GM18861 (cell line): ENCODE measurements around the gene MTMR3.

Experiments used
- ATAC-seq: cut with Tn5 transposase; IDR thresholded peaks from one replicate; pipeline ENCODE4 v1.9.1; 2021; ENCODE audit not compliant: unreplicated experiment

MTMR3 gene

GRCh38 chr22:30023099-30023660 lies 140.2 kb downstream of the MTMR3 start:
- ATAC-seq = no peak

DNA sequence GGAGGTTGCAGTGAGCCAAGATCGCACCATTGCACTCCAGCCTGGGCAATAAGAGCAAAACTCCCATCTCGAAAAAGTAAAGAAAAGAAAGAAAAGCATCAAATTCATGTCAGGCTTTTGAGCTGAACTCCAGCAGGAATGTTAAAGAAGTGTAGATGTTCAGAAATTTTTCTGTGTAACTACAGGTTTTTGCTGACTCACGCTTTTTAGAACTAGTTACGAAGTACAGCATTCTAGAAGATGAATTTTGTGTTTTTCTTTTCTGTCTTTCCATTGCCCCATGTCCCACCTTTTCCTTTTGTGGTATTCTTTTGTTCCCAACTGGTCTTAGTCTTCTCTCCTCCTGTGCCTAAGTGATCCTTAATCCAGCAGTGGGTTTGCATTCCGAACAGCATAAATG lies 141.3 kb downstream of the MTMR3 start:
- no peak for ATAC-seq

GRCh38 chr22:30025221-30025620 lies 142.2 kb downstream of the MTMR3 start:
- ATAC-seq = no peak

DNA sequence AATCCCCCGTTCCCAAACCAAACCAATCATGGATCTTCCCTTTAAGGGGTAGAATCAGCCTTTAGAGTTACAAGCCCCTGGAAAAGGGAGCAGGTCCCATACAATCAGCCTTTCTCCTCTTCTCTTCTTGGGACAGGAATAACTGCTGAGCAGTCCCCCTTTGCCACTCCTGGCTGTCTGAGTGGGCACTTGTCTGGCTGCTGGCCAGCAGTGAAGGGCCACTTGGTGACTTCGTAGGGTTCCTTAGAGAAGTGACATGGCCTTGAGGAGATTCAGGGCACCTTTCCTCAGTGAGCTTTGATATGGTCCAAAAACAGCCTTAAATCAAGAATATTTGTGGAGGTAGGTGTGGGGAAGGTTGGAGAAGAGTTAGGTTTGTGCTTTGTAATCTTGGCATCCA lies 143.8 kb downstream of the MTMR3 start:
- ATAC-seq = no peak

DNA sequence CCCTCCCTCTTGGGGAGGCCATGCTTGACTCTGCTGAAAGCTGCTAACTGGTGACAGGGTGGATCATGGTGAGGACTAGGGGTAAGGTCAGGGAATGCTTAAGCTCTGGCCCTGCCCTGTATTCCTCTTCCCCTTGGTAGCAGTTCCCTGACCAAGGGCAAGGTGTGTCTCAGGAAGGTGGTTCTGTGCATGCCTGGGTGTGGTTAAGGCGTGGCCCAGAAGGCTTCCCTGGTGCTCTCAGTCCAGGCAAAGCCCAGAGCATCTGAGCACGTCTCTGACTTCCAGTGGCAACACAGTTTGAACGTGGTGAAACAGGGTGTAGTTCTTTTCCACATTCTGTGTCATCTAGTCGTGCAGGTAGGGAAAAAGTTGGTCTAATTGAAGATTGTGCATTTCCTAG lies 144.2 kb downstream of the MTMR3 start:
- no peak for ATAC-seq

- no peak for ATAC-seq
These were observed 144.8 kb downstream of the MTMR3 start for GRCh38 chr22:30027791-30028190.

DNA sequence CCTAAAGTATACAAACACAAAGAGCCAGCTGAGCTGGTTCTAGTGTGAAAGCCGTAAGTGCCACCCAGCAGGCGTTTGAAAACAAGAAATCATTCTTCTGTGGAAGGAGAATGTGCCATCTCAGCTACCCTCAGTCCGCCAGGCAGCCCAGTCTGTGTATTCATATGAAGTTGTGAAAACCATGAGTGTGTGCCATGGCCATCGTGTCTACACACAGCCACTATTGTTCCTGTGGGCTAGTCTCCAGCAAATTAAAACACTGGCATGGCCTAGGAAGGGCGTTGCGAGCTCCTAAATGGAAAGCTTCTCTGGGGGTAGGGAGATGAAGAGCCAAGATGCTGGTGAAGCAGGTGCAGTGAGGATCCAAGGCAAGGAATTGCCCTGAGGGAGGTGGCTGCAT lies 145.8 kb downstream of the MTMR3 start:
- no peak for ATAC-seq

DNA sequence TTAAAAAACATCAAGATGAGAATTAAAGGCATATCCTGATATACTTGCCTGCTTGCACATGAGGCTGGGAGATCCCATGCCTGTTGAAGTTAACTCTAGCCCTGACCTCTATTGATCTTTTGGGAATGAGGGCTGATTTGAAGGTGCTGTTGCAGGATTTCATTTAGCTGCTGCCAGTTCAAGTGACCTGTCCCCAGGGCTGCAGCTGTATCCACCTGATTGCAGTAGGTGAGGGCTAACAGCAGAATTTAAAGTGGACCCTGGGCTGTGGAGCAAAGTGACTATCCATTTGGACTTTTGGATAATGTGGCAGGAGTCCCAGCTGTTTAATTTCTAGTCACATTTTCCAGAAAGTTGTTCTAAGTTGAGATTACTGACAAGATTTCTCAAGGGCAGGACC lies 146.5 kb downstream of the MTMR3 start:
- ATAC-seq = no peak

DNA sequence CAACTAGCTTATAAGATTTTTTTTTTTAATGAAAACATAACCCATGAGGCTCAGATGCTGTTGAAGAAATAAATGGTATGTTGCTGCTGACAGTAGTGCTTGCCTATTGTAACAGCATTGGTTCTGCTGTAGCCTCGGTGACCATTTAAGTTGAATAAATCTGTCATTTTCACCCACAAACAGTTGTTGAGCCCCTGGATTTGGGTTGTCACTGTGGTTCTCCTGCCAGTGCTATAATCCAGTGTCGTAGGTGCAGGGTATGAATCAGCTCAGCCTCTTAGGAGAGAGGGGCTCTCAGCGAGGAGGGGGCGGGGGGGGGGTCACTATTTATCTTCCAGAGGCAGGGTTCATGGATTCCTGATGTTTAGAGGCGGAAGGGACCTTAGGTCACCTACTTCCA lies 147.4 kb downstream of the MTMR3 start:
- no peak for ATAC-seq

- no peak for ATAC-seq
These were observed 148.4 kb downstream of the MTMR3 start for GRCh38 chr22:30031328-30031727.

DNA sequence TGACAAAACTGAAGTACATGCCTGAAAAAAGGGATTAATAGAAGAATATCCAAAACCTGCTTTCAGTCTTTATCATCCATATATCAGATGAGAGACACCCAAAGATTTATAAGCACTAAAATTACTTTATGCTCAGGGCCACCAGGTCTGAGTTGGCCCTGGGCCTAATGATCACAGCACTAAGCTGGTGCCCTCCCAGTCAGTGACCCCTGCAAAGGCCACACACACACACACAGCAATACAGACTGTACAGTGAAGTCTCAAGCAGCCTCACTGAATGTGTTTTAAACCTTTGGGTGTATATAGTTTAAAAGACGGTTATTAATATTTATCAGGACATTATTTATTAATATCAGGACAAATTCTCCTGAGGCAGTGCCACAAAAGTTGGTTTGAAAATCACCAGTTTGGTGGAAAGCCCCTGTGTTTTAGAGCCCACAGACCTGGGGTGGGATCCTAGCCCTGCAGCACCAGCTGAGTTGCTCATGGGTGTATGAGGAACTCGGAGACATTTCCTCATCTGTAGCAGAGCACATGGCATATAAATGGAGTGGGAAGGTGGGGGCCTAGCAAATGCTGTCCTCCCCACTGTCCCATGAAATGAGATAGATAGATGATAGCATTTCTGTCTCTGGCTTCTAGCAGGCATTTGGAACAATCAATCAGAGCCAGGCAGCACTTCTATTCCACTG lies 148.9 kb downstream of the MTMR3 start:
- ATAC-seq = no peak

DNA sequence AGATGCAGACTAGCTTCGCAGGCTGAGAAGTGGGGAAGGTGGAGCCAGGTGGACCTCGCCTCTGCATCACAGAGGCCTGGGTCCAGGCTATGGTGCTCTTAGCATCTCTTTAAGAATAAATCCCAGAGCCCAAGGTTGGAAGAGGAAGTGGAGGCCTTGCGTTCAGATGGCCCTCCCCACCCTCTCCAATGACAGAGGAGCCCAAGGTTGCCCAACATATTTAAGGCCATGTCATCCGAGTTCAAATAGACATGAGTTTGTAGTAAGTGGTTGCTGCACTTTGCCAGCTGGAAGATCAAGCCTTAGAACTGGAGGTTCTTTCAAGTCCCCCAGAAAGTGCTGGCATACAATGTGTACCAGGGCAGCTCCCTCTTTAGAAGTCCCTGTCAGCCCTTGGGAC lies 150.2 kb downstream of the MTMR3 start:
- ATAC-seq = no peak

DNA sequence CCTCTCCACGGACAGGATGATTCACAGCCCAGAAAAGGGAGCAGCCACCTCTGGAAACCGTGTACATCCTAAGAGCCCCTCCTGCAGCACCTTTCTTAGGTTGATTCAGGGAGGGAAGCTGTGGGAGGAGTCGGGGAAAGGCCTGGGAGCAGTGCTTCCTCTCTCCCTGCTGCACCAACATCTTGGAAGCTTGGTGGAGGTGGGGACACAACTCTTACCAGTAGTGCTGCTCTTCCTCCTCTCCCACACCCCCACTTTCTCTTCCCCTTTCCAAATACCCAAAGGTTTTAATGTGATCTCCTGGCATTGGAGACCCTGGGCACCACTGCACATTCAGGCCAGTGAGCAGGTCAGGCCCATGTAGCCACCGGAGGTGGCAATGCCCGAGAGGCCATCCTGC lies 150.9 kb downstream of the MTMR3 start:
- ATAC-seq = no peak

- ATAC-seq = no peak
These were observed 153.7 kb downstream of the MTMR3 start for GRCh38 chr22:30036656-30037055.

GRCh38 chr22:30038219-30038618 lies 155.2 kb downstream of the MTMR3 start:
- ATAC-seq = no peak

- ATAC-seq = no peak
These were observed 157.7 kb downstream of the MTMR3 start for GRCh38 chr22:30040499-30041260.

DNA sequence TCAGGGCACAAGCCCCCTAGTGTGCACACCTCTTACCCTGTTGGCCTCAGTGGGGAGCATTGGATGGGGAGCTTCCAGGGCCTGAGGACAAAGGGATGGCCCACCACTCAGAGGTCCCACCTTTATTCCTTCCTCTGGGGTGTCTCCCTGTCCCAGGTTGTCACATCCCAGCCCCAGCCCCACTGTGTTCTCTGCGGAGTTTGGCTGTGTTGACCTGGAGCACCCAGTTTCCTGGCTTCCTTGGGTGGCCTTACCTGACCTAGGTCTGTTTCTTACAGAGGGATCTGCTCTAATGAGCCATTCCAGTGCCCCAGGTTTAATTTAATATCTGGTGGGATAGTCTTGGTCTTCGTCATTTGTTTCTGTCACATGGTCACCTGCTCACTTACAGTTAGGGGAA lies 158.5 kb downstream of the MTMR3 start:
- no peak for ATAC-seq

GRCh38 chr22:30041881-30042280 lies 158.9 kb downstream of the MTMR3 start:
- no peak for ATAC-seq

GRCh38 chr22:30043161-30043560 lies 160.2 kb downstream of the MTMR3 start:
- ATAC-seq = no peak

DNA sequence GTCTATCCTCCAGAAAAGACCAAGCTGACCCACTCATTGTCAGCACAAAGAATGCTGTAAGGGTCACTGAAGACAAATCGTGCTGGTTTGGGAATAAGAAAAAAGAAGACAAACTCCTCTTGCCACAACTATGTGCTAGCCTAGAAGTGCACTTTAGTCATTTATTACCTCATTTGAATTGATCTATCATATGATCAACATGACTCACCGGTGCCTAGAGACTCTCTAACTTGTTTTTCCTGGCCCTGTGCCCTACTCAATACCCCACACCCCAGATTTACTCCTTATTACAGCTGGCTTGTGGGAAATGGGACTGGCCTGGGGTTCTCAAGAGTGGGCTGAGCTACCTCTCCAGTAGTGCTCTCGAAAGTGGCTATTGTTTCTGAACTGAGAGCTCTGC lies 161.4 kb downstream of the MTMR3 start:
- ATAC-seq = no peak

GRCh38 chr22:30044881-30045493 lies 162.0 kb downstream of the MTMR3 start:
- no peak for ATAC-seq

DNA sequence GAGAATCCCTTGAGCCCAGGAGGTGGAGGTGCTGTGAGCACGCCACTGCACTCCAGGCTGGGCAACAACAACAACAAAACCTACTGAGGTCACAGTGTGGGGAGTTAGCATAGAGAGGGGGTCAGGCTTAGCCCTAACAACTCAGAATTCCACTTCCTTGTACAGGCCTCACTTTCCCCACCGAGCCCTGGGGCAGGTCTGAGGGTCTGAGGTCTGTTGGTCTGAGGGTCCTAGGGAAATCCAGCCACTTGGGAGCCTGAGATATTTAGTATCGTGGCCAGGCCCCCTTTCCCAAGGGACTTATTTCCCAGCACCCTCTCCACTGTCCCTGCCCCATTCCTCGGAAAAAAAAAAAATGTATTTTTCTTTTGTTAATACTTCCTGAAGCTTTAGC lies 162.5 kb downstream of the MTMR3 start:
- ATAC-seq = no peak
